Anterior cingulate cortex (tissue), 58 donors: Measurements from ENCODE around the gene TENT4A.
A peak's percentile ranks its signal among the peaks of the same experiment; 100 is the strongest.

Experiments
- DNase-seq, 58 donors: peaks; one replicate each; lab custom pipeline; 2025; lab: John Stamatoyannopoulos, UW

Gene TENT4A

GRCh38 chr5:6699357-6699756 is 13.9 kb upstream of the TENT4A start:
- no peak for DNase-seq

- no peak for DNase-seq
Measured at GRCh38 chr5:6700074-6700684, 13.1 kb upstream of the TENT4A start.

DNA sequence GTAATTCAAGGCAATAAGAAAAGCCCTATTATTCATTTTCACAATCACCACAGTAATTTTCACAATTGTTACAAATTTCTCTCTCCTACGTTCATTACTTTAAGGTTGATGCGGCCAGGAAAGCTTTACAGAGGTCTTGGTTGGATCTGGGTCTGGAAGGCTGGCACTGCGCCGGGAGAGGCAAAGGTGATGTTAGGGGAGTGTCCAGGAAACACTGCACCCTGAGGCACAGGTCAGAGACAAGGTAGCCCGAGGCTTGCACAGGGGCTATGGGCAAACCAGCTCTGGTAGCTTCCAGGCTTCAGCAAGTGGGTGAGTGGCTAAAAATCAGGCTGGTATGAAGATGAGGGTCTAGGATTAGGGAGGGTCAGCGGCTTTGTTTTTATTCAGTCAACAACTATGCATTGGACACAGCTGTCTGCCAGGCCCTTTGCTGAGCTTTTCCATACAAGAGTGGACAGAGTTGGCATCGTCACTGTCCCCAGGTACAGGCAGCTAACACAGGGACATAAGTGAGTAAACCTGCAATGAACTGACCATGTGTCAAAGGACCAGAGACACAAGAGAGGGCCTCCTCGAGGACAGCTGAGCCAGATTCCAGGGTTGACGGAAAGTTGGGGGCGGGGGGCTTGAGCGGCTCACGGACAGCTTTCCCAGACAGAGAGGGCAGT is 12.4 kb upstream of the TENT4A start:
- no peak for DNase-seq

DNA sequence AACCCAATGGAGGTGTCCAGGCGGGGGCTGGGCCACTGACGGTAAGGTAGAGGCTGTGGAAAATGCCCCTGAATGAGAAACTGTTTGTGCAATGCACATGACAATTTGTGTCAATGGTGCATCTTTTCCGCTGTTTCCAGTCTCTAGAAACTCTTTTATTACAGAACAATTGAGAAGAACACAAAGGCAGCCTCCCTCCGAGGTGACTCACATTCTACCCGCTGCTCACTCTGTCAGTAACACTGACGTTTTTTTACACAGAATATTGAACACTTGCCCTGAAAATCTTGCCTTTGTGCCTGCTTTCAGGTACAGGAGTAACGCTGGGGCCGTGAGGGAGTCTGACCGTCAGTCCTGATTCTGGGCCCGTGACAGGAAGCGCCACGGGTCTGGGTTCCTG is 11.7 kb upstream of the TENT4A start:
- DNase-seq = no peak

GRCh38 chr5:6702633-6703032 is 10.6 kb upstream of the TENT4A start:
- DNase-seq = no peak

GRCh38 chr5:6703806-6704205 is 9.4 kb upstream of the TENT4A start:
- DNase-seq = no peak

- peak in 1 of 58 donors; percentile 29 for DNase-seq
Measured at GRCh38 chr5:6704361-6704851, 8.8 kb upstream of the TENT4A start.

- no peak for DNase-seq
Measured at GRCh38 chr5:6705088-6705487, 8.1 kb upstream of the TENT4A start.

DNA sequence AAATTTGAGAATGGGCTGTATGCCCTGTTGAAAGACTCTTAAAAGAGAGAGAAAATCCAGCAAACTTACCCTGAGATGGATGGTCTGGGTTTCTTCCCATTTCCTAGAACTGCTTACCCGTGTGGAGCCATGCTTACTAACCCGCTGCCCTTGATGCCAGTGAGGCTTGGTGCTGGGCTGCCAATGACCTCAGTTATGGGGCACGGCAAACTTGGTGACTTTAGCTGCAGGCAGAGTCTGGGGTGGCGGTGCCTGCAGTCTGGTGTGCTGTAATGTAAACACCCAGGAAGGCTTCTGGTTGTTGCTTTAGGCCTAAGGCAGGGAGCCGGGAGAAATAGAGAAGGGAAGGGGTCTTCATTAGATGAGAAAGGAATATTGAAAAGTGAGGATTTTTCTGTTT is 7.3 kb upstream of the TENT4A start:
- no peak for DNase-seq

GRCh38 chr5:6707852-6708251 is 5.4 kb upstream of the TENT4A start:
- DNase-seq = no peak

DNA sequence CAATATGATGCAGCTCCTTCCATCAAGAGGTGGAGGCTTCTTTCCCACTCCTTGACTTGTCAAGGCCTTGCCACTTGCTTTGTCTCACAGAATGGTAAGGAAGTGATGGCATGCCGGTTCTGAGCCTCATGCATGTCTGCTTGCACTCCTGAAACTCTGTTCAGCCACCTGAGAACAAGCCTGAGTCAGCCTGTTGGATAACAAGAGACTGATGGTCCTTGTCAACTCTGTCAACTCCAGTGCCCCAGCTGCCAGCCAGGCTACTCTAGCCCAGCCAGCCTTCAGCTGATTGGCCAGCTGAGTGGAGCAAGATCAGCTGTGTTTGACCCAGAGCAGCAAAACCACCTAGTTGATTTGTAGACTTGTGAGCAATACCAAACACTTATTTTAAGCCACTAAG is 4.4 kb upstream of the TENT4A start:
- no peak for DNase-seq

DNA sequence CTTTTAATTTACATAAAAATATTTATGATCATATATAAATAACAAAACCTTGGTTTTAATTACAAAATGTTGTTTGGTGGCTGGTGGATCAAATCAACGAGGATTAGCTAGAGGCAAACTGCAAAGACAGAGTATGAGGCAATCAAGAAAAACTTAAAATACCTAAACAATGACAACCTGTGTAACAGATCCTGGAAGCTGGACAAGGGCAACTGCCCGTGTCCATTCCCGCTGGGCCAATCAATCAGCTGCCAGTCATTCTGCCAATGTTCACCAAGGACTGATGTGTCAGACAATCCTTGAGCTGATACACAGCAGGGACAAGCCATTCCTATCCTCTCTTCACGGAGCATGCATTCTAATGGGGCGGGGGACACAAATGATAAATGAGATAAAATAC is 3.2 kb upstream of the TENT4A start:
- no peak for DNase-seq

DNA sequence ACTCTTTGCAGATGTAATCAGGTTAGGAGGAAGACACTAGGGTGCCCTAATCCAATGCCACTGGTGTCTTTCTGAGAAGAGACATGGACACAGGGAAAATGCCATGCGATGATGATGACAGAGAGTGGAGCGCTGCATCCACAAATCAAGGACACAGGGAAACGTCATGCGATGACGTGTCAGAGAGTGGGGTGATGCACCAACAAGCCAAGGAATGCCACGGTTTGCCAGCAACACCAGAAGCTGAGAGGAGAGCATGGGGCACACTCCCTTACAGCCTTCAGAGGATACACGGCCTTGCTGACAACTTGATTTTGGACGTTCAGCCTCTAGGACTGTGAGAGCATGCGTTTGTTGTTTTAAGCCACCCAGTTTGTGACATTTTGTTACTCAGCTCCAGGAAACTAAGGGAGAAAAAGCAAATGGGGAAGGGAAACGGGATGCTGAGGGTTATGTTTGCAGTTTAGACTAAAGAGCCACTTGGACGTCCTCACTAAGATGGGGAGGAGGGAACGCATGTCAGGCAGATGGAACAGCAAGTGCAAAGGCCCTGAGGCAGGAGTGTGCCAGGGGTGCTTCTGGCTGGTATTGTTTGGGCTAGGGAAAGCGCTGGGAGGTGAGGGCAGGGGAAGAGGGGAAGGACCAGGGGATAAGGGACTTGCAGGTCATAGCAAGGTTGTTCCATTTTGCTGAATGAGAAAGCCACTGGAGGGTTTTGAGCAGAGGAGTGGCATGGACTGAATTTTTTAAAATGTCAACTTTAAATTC is 2.5 kb upstream of the TENT4A start:
- DNase-seq = no peak

DNA sequence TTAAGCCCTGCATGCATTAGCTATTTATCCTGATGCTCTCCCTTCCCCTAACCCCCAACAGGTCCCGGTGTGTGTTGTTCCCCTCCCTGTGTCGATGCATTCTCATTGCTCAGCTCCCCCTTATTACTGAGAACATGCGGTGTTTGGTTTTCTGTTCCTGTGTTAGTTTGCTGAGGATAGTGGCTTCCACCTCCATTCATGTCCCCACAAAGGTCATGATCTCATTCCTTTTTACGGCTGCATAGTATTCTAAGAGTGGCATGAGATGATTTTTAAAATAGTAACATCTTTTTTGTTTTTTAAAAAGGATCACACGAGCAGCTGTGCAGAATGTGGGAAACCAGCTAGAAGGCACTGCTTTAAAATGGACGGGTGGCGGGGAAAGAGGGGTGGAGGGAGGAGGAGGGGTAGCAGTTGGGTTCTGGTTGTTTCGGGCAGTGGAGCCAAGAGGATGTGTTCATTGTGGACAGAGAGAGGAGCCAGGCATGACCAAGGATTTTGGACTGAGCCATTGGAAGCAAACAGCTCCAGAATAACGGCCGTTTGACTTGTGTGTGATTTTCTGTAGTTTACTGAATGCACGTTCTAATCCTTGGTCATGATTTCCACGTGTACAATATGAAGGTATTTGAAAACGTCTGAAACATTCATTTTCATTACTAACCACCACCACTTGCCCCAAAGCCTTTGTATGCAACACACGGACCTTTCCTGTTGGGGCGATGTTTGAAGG is 1.7 kb upstream of the TENT4A start:
- DNase-seq = no peak

- peak in 39 of 58 donors; percentile 29 to 75 (median 57) for DNase-seq
Measured at GRCh38 chr5:6712142-6712576, 1.1 kb upstream of the TENT4A start.

GRCh38 chr5:6712577-6713273 is 507 bp upstream of the TENT4A start:
- peak; percentile 76 to 98 (median 94) for DNase-seq

GRCh38 chr5:6714226-6715041 is 1.2 kb downstream of the TENT4A start:
- DNase-seq = peak in 2 of 58 donors; percentile 19 to 24

DNA sequence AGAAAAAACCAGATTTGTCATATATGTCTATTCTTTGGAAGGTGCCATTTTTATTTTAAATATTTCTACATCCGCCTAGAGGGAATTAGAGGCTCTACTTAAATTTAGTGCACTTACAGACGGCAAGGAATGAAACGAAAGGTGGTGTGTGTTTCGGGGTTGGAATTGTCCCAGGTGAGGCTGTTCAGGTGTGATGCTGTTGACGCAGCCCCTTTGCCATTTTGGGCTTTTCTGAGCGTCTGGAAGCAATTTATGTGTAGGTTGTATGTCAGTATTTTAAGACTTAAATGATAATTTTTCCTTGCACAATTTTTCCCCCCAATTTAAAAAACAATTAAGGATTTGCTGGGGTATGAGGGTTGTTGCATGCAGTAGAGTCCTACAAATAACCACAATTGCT is 2.0 kb downstream of the TENT4A start:
- no peak for DNase-seq
